ENCODE measurements around the gene PLCB4. TPM values are rescaled to one million over a fixed set of nuclear protein-coding genes. Genes with fewer than 3 reads are reported as not detected.

The PLCB4 gene
- total and polyA plus RNA-seq, 8 donors, result 6.2 to 15.3 (median 9.4) TPM

DNA sequence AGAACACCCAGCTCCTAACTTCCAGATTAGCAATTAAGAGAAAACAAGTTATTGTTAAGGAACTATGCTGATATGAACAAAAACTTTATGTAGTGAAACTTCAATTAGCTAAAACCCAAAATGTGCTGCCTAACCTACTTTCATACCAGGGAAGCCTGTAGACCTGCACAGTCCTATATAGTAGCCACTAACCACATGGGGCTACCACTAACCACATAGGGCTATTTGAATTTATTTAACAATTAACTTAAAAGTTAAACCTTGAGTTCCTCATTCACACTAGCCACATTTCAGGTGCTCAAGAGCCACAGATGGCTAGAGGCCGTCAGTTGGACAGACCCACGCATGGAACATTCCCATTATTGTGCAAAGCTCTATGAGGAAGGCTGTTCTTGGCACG is 373.1 kb downstream of the PLCB4 start:
- ATAC-seq (no peak), DNase-seq (no peak)
- Histone ChIP-seq H3K4me3 (no peak overlapping the region), H3K27me3 (no peaks in the 10 kb centered on the region), H3K27ac (no peak overlapping the region), H3K36me3 (peaks cover 0 to 14% of the 10 kb centered on the region in 2 donors), H3K9me3 (peaks cover 0 to 10% of the 10 kb centered on the region in 2 donors), H3K4me1 (no peaks in the 10 kb centered on the region)
- TF ChIP-seq, protein P1, sequence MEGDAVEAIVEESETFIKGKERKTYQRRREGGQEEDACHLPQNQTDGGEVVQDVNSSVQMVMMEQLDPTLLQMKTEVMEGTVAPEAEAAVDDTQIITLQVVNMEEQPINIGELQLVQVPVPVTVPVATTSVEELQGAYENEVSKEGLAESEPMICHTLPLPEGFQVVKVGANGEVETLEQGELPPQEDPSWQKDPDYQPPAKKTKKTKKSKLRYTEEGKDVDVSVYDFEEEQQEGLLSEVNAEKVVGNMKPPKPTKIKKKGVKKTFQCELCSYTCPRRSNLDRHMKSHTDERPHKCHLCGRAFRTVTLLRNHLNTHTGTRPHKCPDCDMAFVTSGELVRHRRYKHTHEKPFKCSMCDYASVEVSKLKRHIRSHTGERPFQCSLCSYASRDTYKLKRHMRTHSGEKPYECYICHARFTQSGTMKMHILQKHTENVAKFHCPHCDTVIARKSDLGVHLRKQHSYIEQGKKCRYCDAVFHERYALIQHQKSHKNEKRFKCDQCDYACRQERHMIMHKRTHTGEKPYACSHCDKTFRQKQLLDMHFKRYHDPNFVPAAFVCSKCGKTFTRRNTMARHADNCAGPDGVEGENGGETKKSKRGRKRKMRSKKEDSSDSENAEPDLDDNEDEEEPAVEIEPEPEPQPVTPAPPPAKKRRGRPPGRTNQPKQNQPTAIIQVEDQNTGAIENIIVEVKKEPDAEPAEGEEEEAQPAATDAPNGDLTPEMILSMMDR (IDR thresholded peaks at IDR 0.05), result no peak
- intact Hi-C loops (cut with DNase I), result no loop called here

DNA sequence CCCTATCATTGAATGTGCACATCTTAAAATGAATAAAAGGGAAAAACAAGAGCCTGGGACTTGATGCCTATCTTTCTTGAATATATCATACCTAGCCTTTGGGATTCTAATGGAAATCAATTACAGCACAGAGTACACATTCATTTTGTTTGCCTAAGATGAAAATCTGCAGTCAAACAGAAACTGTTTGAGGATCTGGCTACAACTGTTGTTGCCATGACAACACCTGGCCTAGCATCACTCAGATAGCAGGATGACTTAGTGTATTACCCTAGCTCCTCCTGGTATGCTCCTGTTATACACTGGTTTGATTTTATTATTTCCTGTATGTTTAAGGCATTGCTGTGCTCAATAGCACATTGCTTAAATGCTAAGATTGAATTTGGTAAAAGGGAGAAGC is 374.0 kb downstream of the PLCB4 start:
- intact Hi-C loops (cut with DNase I), result no loop called here
- Histone ChIP-seq H3K36me3 (peaks cover 0 to 5% of the 10 kb centered on the region in 2 donors), H3K27me3 (no peaks in the 10 kb centered on the region), H3K9me3 (peaks cover 0 to 10% of the 10 kb centered on the region in 2 donors), H3K27ac (no peak overlapping the region), H3K4me1 (no peaks in the 10 kb centered on the region), H3K4me3 (no peak overlapping the region)
- TF ChIP-seq, protein P1 (IDR thresholded peaks at IDR 0.05), result no peak
- DNase-seq, result no peak
- no peak for ATAC-seq

DNA sequence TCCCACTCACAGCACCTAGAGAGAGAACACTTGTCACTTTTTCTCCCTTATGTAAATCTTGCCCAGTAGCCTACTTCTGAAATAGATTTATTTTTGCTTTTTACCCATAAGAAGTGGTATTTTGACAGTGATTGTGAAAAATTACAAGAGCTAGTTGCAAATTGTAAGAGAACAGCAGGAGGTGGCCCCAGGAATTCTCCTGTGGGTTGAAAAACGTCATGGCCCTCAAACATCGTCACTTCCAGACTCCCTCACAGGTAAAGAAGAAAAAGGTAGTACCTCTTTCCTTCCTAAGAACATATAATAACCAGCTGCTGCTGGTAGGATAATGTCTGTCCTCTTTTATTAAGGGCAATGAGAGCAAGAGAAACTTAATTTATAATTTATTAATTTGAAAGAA is 376.0 kb downstream of the PLCB4 start:
- intact Hi-C loops (cut with DNase I), result no loop called here
- no peaks in the 10 kb centered on the region for H3K4me1 ChIP-seq
- no peak overlapping the region for H3K27ac ChIP-seq
- H3K27me3 ChIP-seq, result no peaks in the 10 kb centered on the region
- no peak for DNase-seq
- no peaks in the 10 kb centered on the region for H3K9me3 ChIP-seq
- no peak overlapping the region for H3K4me3 ChIP-seq
- no peaks in the 10 kb centered on the region for H3K36me3 ChIP-seq
- TF ChIP-seq, protein P1 (IDR thresholded peaks at IDR 0.05), result no peak
- ATAC-seq, result no peak

DNA sequence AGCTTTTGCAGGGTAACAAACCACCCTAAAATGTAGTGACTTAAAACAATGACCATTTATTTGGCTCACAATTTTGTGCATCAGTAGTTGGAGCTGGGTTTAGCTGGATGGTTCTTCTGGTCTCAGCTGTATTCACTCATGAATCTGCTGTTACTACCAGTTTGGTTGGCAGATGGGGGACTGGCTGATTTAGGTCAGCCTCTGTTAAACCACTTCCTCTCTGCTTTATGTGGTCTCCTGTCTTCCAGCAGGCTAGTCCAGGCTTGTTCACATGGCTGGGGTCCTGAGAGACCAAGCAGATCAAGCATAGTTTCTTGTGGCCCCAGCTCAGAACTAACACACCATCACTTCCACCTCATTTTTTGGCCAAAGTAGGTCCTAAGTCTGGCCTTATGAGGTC is 378.3 kb downstream of the PLCB4 start:
- TF ChIP-seq, protein P1 (IDR thresholded peaks at IDR 0.05), result no peak
- Histone ChIP-seq H3K4me1 (no peaks in the 10 kb centered on the region), H3K4me3 (no peak overlapping the region), H3K36me3 (no peaks in the 10 kb centered on the region), H3K27me3 (no peaks in the 10 kb centered on the region), H3K9me3 (no peaks in the 10 kb centered on the region), H3K27ac (no peak overlapping the region)
- intact Hi-C loops (cut with DNase I), result no loop called here
- DNase-seq (no peak), ATAC-seq (no peak)

DNA sequence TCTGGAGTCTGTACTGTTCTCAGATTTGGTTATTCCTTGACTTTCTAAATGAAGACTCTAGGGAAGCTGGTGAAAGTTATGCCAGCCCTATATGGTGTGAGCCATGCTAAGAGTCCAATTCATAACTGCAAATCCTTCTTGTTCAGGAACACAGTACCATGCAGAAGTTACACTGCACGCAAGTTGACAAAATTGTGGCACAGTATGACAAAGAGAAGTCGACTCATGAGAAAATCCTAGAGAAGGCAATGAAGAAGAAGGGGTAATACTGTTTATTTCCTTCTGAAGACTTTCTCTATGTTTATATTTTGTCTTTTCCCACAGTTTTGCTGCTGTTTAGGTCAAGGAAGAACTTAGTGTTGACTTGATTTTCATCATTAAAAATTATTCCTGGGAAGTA is 384.3 kb downstream of the PLCB4 start:
- Histone ChIP-seq H3K27me3 (no peaks in the 10 kb centered on the region), H3K4me3 (no peak overlapping the region), H3K27ac (no peak overlapping the region), H3K9me3 (no peaks in the 10 kb centered on the region), H3K4me1 (no peaks in the 10 kb centered on the region), H3K36me3 (no peaks in the 10 kb centered on the region)
- TF ChIP-seq, protein P1 (IDR thresholded peaks at IDR 0.05), result no peak
- intact Hi-C loops (cut with DNase I), result no loop called here
- DNase-seq (no peak), ATAC-seq (no peak)
